Stimulated activated CD8-positive, alpha-beta memory T cell treated with anti-CD3 and anti-CD28 coated beads, Interleukin-4, amount 100 ng/mL, for 4 hours (primary cell): Measurements from ENCODE around the gene HRAS.

ENCODE experiments used
- DNase-seq, 2 donors: peaks; one replicate each; pipeline ENCODE4 v3.0.0-alpha.2; 2020; ENCODE audit warnings: low read depth in 2 of 2, low spot score in 1 of 2

The HRAS gene

DNA sequence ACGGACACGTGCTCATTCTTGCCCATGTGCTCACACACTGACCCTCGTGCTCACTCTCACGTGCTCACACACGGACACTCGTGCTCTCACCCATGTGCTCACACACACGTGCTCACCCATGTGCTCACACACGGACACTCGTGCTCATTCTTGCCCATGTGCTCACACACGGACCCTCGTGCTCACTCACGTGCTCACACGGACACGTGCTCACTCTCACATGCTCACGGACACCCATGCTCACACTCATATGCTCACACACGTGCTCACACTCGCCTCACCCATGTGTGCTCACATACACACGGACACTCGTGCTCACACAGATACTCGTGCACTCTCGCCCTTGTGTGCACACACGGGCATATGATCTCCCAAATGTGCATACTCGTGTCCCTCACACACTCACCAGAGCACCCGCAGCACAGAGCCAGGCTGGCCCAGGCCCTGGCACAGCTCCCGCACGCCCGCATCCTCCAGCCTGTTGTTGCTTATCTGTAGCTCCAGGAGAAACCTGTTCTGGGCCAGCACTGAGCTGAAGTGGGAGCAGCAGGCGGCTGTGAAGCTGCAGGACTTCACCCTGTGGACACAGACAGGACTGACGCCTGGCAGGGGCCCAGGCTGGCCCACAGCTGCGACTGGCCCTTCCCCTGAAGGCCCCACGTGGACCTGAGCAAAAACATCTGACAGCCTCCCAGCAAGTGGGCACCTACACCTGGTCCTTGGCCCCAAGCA lies 37.6 kb downstream of the HRAS start:
- DNase-seq = no peak

DNA sequence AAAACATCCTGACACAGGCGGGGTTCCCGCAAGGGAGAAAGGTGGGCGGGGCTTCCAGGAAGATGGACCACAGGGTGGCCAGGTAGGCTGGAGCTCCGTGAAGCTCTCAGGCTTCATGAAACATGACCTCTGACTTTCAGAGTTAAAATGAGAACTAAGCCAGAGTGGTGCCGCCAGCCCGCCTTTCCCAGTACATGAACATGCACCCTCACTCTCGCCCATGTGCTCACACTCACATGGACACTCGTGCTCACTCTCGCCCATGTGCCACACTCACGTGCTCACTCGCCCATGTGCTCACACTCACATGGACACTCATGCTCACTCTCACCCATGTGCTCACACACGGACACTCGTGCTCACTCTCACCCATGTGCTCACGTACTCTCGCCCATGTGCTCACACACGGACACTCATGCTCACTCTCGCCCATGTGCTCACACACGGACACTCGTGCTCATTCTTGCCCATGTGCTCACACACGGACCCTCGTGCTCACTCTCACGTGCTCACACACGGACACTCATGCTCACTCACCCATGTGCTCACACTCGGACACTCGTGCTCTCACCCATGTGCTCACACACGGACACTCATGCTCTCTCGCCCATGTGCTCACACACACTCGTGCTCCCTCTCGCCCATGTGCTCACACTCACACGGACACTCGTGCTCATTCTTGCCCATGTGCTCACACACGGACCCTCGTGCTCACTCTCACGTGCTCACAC lies 38.4 kb downstream of the HRAS start:
- DNase-seq = no peak

DNA sequence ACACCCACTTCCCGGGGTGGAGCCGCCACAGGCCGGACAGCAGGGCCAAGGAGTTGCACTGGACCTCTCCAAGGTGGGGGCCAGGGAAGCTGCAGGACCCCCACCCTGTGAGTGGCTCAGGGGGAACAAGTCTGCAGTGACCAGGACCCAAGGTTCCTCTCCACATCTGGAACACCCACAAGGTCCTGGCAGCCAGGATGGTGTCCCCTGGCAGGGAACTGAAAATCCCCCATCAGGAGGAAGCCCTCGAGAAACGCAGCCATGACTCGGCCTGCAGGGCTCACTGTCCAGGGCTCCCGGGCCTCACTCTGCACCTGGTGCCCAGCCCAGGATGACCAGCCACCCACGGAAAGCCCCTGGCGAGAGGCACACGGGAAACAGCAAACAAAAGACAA lies 39.8 kb downstream of the HRAS start:
- no peak for DNase-seq

DNA sequence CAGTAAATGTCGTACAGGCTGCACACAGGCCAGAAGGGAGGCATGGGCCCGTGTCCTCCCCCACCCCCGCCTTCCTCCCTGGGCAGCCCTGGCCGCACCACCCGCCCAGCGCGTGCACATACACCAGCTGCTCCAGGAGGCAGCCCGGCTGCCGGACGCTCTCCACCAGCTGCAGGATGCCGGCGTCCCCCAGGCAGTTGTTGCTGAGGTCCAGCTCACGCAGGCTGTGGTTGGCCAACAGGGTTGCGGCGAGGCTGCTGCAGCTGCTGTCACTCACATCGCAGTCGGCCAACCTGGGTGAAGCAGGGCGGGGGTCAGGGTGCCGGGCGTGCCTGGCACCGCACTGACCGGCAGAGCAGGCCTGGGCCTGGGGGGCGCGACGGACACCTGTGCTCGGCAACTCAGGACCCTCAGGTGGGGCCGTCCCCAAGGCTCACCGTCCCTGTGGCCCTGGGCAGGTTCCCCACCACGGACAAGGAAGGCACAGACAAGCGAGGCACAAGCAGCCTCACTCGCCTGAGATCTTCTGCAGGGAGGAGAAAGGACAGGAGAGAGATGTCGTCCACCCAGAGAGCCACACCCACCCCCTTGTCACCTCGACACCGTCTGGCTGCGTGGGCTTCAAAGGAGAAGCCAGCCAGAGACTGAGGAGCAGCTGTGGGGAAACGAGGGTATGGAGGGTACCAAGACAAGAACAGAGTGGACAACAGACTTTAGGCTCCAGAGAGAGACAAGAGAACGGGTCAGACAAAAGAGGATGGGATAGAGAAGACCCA lies 40.4 kb downstream of the HRAS start:
- no peak for DNase-seq

DNA sequence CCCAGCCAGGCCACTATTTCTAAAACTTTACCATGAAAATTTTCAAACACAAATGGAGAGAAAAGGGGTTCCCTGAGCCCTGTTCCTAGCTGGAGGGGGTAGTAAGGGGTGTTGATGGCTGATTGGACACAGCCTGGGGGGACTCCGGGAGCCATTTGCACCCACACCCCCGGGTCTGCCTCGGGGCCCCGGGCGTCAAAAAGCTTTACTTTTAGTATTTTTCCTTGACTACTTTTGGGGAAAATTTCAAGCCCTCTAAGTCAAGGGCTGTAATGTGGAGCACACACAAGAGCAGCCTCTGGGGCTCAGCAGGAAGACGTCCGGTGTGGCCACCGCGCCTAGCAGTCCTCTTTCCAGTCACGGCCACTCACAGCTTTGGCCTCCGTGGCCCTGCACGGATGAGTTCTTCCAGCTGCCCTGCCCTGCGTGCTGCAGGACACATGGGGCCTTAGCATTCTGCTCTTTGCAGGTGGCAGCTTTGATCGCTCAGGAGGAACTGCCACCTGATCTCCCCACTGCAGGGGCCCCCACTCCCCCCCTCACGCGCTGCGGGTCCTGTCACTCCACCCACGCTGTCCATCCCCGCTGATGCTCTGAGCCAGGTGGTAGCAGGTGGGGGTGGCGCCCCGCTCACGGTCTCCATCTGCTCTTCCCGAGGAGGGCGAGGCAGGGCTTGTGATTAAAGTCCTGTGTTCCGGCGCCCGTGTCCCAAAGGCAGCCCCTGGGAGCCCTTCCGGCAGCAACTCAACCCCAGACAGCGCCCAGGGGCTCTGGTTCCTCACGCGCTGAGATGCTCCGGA lies 42.7 kb downstream of the HRAS start:
- no peak for DNase-seq

DNA sequence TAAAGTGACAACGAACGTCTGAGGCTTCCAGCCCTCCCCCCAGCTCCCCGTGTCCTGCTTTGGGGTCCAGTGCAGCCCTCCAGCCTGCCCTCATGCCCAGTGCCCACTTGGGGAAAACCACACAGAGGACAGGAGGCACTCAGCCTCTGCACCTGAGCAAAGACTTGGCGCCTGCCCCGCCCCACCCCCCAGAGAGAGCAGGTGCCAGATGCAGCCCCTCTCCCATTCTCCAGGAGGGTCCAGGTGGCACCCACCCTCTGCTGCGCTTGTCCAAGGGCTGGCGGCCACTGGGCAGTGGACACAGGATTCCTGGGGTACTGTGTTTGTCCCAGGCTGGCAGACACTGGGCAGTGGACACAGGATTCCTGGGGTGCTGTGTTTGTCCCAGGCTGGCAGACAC lies 44.0 kb downstream of the HRAS start:
- DNase-seq = no peak

DNA sequence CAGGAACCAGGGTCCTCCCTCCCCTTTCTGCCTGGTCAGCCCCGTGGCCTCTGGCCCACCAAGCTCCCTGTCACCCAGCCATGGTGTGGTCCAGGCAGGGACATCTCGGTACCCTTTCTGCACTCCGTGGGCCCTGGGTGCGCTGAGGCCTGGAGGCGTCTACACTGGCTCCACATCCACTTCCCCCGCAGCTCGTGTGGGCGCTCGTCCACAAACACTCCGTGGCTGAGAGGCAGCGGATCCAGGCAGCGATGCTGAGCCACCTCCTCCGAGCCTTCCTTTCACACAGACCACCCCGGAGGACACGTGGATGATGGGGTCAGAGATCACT lies 44.5 kb downstream of the HRAS start:
- DNase-seq = no peak

DNA sequence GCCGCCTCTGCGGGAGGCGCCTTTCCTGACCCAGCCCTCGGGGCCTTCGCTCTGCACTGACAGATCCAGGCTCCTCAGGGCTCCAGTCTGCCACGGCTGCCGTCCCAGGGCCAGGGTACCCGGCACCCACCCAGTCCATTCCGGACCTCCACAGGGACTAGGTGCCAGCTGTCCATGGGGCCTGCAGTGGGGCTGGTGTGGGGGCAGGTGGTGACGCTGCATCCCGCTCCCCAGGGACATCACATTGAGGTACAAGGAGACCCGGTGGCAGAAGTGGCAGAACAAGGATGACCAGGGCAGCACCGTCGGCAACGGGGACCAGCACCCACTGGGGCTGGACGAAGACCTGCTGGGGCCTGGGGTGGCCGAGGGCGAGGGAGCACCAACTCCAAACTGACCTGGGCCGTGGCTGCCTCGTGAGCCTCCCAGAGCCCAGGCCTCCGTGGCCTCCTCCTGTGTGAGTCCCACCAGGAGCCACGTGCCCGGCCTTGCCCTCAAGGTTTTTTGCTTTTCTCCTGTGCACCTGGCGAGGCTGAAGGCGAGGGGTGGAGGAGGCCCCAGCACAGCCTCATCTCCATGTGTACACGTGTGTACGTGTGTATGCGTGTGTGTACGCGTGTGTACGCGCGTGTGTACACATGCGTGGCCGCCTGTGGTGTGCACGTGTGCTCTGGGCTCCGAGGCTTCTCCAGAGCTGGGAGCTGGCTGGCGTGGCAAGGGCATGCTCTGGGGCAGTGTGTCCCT lies 45.0 kb downstream of the HRAS start:
- no peak for DNase-seq

DNA sequence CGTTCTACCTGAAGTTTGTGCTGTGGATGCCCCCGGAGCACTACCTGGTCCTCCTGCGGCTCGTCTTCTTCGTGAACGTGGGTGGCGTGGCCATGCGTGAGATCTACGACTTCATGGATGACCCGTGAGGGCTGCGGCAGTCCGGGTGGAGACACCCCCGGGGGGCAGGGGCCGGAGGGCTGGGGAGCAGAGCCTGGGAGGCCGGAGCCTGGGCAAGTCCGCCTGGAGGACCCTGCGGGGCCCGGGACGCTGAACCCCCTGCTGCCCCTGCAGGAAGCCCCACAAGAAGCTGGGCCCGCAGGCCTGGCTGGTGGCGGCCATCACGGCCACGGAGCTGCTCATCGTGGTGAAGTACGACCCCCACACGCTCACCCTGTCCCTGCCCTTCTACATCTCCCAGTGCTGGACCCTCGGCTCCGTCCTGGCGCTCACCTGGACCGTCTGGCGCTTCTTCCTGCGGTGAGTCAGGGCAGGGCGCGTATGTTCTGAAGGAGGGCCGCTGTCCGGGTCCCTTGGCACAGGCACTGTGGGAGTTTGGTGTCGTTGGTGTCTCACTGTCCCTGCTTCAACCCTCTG lies 45.7 kb downstream of the HRAS start:
- DNase-seq = no peak

DNA sequence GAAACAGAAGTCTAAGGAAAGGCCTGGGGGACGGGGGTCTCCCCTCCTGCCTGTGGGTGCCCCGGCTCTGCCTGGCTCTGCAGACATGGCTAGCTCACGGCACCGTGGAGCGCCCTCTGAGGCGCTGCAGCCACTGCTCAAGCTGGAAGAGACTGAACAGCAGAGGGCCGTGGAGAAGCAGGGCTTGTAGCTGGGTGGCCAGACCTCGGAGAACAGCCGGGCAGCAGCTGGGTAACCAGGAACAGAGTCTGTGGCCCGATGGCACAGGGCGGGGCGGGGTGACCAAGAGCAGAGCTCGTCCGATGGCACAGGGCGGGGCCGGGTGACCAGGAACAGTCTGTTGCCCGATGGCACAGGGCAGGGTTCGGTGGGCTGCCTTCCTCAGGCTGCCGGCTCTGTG lies 46.4 kb downstream of the HRAS start:
- no peak for DNase-seq

DNA sequence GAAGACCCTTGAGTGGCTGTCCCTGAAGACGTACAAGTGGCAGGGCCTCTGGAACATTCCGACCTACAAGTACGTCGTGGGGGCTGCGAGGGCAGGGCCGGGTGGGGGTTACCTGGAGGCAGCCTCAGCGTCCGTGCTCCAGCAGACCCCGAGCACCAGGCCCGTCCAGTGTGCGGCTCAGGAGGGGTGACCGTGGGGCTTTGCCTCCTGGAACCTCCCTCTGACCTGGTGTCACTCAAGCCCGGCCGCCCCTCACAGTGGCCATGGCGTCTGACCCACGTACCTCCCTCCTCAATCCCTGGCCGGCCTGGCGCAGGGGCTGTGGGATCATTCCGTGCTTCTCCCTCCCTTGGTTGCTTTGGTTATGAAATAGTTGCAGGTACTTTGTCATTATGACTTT lies 46.8 kb downstream of the HRAS start:
- no peak for DNase-seq

DNA sequence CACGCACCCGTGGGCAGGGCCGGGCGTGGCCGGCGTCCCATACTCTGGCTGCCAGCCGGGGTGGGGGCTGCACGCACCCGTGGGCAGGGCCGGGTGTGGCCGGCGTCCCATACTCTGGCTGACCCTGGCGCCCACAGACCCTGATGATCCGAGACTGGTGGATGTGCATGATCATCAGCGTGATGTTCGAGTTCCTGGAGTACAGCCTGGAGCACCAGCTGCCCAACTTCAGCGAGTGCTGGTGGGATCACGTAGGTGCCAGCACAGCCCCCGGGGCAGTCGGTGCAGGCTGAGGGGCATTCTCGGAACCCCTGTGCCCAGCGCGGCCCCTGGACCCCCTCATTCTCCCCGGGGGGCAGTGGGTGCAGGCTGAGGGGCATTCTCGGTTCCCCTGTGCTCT lies 47.3 kb downstream of the HRAS start:
- no peak for DNase-seq

DNA sequence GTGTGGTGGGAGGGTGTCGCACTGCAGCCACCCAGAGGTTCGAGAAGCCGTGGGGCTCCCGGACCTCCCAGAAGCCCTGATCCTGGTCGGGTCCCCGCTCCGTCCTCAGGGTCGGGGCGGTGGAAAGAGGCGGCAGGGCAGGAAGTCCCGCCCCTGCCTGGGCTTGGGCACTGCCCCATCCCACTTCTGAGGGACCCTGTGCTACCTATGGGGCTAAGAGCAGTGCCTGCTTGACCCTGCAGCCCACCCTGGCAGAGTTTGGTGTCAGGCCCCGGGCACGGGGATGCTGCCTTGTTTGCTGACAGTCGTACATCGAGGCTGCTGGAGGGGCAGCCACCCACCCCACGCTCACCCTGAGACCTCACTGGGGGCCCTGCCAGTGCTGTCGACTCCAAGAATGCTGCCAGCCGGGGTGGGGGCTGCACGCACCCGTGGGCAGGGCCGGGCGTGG lies 47.8 kb downstream of the HRAS start:
- DNase-seq = no peak

DNA sequence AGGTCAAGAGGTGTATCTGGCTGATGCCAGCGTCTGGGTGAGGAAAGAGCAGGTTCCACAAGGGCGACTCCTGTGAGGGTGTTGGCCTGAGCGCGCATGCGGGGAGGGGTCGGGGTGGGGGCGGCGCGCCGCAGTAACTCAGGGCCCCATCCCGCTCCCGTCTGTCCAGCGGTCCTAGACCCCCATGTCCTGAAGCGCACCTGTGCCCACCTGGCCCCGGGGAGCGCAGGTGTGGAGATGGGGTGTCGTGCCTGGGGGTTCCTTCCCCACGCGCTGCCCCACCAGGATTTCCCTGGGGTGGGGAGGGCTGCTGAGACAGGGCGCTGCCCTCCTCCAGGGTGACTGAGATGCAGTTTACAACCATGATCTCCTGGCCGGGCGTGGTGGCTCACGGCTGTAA lies 49.2 kb downstream of the HRAS start:
- DNase-seq = no peak

DNA sequence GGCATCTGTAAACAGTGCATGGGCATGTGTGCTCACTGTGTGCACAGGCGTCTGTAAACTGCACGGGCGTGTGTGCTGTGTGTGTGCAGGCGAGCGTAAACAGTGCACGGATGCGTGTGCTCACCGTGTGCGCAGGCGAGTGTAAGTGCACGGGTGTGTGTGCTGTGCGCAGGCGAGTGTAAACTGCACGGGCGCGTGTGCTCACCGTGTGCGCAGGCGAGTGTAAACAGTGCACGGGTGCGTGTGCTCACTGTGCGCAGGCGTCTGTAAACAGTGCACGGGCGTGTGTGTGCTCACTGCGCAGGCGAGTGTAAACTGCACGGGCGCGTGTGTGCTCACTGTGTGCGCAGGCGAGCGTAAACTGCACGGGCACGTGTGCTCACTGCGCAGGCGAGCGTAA lies 50.8 kb downstream of the HRAS start:
- no peak for DNase-seq
